ENCODE results near the gene OTOG.
"Not testable (repeated sequence)": the region's sequence is repeated elsewhere in the genome, so short reads cannot be mapped to it uniquely, and the experiment has no call there.

OTOG gene

DNA sequence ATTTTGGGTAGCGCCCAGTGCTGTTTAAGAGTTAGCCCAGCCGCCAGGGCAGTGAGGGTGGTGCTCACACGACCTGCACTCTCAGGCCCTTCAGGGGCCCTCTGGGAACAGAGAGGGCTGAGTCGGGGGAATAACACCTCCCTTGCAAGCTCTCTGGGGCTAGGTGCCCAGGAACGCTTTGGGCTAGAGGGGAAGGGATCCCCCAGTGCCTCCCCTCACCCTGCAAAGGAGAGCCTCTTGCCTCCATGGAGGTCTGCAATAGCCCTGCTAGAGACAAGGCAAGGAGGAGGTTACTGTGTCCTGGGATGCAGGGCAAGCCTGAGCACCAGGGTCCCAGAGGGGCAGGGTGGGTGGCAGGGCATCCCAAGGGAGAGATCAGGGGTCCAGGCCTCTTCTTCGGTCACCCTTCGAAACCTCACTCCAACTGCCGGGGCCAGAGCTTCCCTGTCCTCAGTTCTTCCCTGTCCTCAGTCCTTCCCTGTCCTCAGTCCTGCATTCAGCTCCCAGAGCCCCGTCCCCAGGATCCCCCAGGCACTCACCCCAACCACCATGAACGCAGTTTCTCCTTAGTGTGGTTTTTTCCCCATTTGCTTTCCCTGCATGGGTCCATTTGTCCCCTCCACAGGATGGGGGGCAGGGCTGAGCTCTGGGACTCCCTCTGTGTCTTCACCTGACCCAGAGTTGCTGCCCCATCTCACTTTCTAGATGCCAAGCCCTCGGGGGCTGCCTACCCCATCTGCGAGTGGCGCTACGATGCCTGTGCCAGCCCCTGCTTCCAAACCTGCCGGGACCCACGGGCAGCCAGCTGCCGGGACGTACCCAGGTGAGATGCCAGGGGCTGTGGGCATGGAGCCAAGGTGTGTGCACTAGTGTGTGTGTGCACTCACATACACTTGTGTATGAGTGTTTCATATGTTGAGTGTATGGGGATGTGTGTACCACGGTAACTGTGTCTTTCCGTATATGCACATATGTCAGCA is 60.8 kb downstream of the OTOG start:
- no peak for DNase-seq

DNA sequence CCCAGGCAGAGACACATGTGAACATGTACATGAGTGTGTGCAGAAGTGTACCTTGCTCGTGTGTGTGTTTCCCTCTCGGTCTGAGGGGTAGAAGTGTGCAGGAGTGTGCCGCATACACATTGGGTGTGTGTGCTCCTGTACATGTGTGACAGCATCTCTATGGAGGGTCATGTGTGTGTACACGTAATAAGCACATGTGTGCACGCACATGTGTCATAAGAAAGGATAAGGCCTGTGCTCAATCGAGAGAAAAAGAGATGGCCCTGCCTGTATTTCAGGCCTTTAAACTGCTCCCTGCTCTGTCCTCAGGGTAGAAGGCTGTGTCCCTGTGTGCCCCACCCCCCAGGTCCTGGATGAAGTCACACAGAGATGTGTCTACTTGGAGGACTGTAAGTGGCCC is 61.8 kb downstream of the OTOG start:
- DNase-seq, result no peak

DNA sequence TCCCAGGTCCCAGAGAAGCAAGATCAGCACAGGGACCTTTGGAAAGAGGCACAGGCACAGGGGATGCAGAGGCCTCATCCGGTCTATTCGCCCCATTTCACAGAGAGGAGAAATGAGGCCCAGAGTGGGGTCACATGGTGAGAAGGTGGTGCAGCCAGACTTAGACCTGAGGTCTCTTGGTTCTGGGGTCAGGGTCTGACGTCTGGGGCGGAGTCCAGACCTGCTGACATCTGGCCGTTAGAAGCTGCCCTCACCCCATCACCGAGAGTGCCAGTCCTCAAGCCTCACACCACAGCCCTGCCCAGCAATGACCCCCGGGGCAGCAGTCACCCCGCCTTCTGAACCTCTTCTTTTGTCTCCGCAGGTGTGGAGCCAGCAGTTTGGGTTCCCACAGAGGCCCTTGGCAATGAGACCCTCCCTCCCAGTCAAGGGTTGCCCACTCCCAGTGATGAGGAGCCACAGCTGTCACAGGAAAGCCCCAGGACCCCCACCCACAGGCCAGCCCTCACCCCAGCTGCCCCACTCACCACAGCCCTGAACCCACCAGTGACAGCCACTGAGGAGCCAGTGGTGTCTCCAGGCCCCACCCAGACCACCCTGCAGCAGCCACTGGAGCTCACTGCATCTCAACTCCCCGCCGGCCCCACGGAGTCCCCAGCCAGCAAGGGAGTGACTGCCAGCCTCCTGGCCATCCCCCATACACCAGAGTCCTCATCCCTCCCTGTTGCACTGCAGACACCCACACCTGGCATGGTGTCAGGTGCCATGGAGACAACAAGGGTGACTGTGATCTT is 62.4 kb downstream of the OTOG start:
- DNase-seq, result no peak

DNA sequence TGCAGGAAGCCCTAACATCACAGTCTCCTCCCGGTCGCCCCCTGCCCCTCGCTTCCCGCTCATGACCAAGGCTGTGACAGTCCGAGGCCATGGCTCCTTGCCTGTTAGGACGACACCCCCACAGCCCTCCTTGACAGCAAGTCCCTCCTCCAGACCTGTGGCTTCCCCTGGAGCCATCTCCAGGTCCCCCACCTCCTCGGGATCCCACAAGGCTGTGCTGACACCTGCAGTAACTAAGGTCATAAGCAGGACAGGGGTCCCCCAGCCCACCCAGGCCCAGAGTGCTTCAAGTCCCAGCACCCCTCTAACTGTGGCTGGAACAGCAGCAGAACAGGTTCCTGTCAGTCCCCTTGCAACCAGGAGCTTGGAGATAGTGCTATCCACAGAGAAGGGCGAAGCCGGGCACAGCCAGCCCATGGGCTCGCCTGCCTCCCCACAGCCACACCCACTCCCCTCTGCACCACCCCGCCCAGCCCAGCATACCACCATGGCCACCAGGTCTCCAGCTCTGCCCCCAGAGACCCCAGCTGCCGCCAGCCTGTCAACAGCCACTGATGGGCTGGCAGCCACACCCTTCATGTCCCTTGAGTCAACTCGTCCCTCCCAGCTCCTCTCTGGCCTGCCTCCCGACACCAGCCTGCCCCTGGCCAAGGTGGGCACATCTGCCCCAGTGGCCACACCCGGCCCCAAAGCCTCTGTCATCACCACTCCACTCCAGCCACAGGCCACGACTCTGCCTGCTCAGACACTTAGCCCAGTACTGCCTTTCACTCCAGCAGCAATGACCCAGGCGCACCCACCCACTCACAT is 63.2 kb downstream of the OTOG start:
- DNase-seq, result no peak

DNA sequence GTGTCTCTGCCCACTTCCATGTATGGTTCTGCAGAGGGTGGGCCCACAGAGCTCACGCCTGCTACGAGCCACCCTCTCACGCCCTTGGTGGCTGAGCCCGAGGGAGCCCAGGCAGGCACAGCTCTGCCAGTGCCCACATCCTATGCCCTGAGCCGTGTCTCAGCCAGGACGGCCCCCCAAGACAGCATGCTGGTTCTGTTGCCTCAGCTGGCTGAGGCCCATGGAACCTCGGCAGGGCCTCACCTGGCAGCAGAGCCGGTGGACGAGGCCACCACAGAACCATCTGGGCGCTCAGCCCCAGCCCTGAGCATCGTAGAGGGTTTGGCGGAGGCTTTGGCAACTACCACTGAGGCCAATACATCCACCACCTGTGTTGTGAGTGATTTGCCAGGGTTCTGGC is 64.0 kb downstream of the OTOG start:
- DNase-seq, result no peak

DNA sequence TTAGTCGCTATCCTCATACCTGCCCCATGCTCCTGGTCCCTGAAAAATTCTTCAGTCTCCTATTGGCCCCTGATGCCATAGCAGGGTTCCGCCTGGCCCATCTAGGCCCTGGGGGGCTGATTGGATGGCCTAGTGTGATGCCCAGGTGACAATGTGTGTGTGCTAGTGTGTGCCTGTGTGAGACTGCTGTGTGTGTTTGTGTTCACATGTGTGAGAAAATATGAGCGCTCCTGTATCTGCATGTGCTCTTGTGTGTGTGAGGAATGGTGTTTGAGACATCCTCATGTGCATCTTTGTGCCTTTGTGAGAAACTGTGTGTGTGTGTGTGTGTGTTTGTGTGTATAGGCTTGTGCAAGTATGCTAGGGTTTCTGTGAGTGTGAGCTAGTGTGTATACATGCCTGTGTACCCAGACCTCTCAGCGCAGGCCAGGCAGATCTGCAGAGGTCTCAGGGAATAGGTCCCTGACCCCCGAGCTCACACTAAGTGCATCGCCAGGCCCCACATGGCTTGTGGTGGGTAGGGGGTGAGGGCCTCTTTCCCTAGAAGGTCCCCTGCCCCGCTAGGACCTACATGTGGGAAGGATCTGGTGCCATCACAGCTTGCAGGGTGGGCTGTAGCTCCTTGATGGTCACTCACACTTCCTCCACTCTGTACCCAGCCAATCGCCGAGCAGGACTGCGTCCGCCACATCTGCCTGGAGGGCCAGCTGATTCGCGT is 64.6 kb downstream of the OTOG start:
- no peak for DNase-seq

DNA sequence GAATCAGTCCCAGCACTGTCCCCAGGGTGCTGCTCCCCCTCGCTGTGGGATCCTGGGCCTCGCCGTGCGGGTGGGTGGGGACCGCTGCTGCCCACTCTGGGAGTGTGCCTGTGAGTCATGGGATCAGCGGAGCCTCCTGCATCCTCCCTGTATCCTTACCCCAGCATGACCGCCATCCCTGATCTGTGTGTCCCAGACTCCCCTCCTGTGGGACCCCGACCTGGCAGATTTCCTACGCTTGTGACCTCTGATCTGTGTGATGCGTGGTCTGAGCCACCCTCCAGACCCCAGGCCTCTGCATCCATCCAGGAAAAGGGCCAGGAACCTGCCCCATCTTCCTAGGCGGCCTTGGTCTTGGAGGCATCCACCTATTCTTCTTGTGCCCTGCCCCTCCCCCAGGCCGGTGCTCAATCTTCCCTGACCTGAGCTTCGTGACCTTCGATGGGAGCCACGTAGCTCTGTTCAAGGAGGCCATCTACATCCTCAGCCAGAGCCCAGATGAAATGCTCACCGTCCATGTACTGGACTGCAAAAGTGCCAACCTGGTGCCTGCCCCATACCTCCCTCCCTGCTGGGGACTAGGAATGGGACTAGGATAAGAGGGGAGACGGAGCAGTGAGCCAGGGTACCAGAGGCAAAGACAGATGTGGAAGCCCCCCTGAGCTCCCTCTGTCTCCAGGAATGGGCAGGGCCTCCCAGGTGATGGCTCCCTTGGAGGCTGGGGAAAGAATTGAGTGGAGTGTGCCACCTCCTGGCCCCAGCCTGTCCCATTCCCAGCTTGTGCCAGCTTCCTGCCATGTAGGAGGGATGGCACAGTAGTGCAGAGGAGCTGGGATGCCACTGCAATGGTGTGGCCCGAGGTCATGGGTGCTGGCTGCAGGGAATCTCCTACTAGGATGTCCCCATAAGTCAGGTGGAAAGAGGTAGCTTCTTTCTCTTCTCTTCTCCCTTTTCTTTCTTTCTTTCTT is 65.4 kb downstream of the OTOG start:
- no peak for DNase-seq

DNA sequence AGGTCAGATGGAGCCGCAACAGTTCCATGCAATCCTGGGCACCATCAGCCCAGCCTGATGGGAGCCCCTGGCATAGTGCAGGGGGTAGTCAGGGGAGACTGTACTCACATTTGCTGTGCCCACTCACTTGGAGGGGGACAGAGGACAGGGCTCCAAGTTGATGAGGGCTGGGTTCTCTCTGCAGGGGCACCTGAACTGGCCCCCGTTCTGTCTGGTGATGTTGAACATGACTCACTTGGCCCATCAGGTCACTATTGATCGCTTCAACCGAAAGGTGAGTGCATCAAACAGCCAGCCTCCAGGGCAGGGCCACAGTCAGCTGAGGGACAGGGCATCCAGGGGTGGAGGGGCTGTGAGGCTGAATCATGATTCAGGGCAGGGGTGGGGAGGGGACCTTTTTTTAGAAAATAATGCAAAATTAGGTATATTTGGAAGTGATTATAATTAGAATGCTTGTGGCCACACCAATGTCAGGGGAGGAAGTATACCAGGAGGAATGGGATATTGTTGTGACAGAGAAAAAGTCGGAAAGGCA is 66.4 kb downstream of the OTOG start:
- no peak for DNase-seq

DNA sequence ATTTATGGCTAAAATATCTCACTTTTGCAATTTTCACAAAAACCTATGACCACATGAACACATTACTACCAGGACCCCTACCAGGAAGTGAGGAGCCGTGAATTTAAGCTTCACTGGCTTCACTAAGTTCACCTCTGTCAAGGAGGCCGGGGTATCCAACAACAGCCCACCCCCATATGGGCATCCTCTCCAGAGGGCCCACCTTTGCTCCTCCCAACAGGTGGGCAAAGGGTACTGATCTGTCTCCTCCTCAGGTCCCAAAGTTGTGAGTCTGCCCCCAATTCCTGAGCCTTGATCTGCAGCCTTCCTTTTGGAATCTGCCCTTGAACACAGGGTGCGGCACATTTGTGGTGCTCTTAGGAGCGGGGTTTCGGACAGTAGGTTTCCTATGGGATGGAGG is 66.9 kb downstream of the OTOG start:
- no peak for DNase-seq

DNA sequence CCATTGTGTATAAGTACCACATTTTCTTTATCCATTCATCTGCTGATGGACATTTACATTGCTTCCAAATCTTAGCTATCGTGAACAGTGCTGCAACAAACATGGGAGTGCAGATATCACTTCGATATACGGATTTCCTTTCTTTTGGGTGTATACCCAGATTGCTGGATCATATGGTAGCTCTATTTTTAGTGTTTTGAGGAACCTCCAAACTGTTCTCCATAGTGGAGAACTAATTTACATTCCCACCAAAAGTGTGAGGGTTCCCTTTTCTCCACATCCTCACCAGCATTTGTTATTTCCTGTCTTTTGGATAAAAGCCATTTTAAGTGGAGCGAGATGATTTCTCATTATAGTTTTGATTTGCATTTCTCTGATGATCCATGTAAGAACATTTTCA is 75.7 kb downstream of the OTOG start:
- DNase-seq, result not testable (repeated sequence)

DNA sequence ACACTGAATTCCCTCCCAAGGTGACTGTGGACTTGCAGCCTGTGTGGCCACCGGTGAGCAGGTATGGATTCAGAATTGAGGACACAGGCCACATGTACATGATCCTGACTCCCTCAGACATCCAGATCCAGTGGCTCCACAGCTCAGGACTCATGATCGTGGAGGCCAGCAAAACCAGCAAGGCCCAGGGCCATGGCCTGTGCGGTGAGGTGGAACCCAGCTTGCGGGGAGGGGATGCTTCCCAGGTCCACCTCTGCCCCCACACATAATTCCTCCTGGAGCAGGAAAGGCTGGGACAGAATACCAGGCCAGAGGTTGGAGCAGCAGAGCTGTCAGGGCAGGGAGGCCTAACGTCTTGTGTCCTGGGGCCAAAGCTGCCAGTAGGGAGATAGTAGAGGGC is 82.1 kb downstream of the OTOG start:
- DNase-seq, result no peak

DNA sequence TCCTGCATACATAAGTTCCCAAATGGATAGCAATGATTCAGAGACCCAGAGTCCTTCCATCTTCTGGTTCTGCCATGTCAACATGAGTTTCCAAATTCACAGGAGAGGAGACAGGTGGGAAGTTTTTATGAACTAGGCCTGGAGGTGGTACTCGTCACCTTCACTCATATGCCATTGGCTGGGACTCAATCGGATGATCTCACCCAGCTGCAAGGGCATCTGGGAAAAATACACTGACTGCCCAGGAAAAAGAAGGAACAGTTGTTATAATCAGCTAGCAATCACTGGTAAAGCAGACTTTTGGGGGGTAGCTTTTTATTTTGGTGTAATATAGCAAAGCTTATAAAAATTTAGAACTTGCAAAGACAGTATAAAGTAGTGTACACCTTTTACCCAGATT is 83.9 kb downstream of the OTOG start:
- DNase-seq, result no peak

DNA sequence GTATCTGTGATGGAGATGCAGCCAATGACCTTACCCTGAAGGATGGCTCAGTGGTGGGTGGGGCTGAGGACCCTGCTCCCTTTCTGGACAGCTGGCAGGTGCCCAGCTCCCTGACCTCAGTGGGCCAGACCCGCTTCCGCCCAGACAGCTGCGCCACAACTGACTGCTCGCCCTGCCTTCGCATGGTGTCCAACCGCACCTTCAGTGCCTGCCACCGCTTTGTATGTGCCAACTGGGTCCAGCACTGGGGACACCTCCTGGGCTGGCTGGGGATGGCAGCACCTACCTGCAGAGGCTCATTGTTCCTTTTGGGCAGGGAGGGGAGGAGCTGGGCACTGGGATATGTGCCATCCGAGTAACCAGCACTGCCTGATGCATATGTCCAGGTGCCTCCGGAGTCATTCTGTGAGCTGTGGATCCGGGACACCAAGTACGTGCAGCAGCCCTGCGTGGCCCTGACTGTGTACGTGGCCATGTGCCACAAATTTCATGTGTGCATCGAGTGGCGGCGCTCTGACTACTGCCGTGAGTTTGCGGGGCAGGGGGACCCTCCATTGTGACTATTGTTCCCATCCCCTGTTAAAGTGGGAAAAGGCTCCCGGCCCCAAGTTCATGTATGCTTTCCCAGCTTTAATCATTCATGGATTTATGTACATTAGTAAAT is 84.8 kb downstream of the OTOG start:
- no peak for DNase-seq

DNA sequence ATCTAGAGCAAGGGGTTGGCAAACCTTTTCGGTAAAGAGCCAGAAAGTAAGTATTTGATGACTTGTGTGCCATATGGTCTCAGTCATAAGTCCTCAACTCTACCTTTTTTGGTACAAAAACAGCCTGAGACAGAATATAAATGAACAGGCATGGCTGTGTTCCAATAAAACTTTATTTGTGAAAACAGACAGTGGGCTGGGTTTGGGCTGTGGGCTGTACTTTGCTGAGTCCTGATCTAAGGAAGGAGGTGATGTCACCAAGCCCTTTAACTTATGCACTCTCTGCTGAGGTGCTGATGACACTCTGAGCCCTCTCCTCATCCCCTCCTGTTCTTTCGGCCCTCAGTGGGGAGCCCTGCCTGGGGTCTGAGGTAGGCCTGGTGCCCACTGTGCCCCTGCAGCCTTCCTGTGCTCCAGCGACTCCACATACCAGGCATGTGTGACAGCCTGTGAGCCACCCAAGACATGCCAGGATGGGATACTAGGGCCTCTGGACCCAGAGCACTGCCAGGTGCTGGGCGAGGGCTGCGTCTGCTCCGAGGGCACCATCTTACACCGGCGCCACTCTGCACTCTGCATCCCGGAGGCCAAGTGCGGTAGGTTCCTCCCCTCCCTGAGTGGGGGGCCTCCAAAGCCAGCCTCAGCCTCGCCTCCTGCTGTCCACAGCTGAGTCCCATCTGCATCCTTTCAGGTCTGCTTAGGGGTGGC is 86.4 kb downstream of the OTOG start:
- DNase-seq, result no peak

DNA sequence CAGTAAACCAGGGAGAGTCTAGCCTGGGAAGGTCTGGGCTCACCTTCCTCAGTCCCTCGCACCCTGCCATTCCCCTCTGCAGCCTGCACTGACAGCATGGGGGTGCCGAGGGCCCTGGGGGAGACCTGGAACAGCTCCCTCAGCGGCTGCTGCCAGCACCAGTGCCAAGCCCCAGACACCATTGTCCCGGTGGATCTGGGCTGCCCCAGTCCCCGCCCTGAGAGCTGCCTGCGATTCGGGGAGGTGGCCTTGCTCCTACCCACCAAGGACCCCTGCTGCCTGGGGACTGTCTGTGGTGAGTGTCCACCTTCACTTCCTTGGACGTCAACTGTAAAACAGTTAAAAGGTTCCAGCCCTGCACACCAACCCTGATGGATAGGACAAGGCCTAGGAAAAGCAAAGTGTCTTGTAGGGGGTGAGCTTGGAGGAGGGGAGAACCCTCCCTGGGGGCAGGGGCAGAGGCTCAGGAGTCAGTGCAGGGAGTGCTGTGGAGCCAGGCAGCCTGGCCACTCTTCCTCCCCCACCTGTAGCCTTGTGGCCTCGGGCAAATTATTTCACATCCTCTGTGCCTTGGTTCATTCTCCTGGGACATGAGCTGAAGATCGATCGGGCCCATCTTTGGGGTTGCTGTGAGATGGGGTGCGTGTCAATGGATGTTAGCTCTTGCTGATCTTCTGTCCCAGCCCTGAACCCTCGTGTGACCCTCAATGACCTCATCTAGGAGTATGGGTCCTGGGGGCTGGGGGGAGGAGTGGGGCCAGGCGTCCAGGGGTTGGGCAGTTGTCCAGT is 87.1 kb downstream of the OTOG start:
- DNase-seq, result no peak

DNA sequence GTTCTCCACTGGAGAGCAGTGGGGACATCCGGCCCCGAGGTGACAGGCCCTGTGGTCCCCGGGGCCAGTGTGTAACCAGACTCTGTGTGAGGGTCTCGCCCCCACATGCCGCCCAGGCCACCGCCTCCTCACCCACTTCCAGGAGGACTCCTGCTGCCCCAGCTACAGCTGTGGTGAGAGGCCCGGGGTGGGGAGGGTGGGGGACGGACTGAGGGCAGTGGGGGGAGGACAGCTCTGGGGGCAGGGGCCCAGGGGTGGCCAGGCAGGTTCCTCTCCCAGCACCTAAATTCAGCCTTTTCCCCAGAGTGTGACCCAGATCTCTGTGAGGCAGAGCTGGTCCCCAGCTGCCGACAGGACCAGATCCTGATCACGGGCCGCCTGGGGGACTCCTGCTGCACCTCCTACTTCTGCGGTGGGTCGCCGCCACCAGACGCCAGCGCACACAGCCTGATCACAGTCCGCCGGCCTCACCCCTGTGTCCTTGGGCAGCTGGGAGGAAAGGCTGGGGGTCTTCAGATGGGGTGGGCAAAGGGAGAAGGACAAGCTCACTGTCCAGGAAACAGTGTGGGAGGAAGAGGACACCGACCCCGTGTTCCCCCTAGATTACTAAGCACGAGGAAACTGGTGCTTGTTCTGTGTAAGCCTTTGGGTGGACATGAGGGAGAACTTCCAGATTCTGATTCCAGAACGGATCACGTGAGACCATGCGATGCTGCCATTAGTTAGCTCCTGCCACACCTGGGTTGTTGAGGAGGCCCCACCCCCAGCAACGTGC is 87.9 kb downstream of the OTOG start:
- DNase-seq, result no peak

DNA sequence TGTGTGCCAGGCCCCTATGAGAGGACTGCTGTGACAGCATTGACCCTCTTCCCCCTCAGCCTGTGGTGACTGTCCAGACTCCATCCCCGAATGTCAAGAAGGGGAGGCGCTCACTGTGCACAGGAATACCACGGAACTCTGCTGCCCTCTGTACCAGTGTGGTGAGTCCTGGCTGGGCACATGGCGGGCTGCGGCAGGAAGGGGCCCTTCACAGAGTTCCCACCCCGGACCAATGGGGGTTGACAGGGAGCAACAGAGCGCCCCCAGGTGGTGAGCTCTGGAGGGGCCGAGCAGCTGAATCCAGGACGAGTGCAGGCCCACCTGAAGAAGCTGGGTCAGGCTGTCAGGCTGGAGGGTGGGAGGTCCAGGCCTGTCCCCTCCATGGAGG is 88.5 kb downstream of the OTOG start:
- no peak for DNase-seq

DNA sequence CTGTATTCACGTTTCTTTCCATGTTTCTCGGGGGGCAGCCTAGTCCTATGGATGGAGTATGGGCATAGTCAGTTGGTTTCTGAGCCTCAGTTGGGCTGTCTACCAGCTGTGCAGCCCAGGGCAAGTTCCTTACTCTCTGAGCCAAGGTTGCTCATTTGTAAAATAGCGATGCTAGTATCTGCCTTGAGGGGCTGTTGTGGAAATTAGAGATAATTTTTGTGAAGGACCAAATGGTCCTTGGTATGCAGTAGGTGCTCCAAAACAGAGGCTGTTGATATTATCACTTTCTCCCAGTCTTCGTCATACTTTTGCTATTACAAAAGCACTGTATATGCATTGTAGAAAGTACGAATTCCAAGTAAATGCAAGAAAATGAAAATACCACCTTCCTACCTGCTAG is 89.7 kb downstream of the OTOG start:
- DNase-seq, result no peak
